Epithelial cell of proximal tubule (primary cell): ENCODE measurements around the gene CLEC16A. TPM values are rescaled to one million over a fixed set of nuclear protein-coding genes. Genes with fewer than 3 reads are reported as not detected.

Experiments
- DNase-seq: peaks from one replicate; pipeline ENCODE4 v3.0.0-alpha.2; 2011; ENCODE audit warnings: low read depth
- H3K4me3 ChIP-seq: 2 replicates; pipeline ENCODE4 v1.5.1; 2011; ENCODE audit warnings: low read depth, mild to moderate bottlenecking, low read length
- total RNA-seq: library from RNA; depleted of rRNA; stranded (reverse); fragments of >200 nt; gene quantifications from 2 replicates; pipeline ENCODE4 v1.2.3, GENCODE V29; 2015
- TF ChIP-seq, protein P1 (sequence below): conservative IDR thresholded peaks from 2 replicates; pipeline ENCODE4 v1.5.1; 2012; ENCODE audit warnings: low read depth, mild to moderate bottlenecking, low read length

Gene CLEC16A
- total RNA-seq, 1 donor from 2014 or later, result 15.6 TPM

- DNase-seq, result no peak
- H3K4me3 ChIP-seq, result no peak overlapping the region
- TF ChIP-seq, protein P1, sequence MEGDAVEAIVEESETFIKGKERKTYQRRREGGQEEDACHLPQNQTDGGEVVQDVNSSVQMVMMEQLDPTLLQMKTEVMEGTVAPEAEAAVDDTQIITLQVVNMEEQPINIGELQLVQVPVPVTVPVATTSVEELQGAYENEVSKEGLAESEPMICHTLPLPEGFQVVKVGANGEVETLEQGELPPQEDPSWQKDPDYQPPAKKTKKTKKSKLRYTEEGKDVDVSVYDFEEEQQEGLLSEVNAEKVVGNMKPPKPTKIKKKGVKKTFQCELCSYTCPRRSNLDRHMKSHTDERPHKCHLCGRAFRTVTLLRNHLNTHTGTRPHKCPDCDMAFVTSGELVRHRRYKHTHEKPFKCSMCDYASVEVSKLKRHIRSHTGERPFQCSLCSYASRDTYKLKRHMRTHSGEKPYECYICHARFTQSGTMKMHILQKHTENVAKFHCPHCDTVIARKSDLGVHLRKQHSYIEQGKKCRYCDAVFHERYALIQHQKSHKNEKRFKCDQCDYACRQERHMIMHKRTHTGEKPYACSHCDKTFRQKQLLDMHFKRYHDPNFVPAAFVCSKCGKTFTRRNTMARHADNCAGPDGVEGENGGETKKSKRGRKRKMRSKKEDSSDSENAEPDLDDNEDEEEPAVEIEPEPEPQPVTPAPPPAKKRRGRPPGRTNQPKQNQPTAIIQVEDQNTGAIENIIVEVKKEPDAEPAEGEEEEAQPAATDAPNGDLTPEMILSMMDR, result no peak
Observed at GRCh38 chr16:11207646-11208045, 263.3 kb downstream of the CLEC16A start.

GRCh38 chr16:11208916-11209665 is 264.7 kb downstream of the CLEC16A start:
- TF ChIP-seq, protein P1, result no peak
- DNase-seq, result no peak

GRCh38 chr16:11210260-11210659 is 265.9 kb downstream of the CLEC16A start:
- TF ChIP-seq, protein P1, result no peak
- no peak for DNase-seq
- no peak overlapping the region for H3K4me3 ChIP-seq

More at GRCh38 chr16:11208916-11209665, 264.7 kb downstream of the CLEC16A start:
- H3K4me3 ChIP-seq, result no peak overlapping the region

DNA sequence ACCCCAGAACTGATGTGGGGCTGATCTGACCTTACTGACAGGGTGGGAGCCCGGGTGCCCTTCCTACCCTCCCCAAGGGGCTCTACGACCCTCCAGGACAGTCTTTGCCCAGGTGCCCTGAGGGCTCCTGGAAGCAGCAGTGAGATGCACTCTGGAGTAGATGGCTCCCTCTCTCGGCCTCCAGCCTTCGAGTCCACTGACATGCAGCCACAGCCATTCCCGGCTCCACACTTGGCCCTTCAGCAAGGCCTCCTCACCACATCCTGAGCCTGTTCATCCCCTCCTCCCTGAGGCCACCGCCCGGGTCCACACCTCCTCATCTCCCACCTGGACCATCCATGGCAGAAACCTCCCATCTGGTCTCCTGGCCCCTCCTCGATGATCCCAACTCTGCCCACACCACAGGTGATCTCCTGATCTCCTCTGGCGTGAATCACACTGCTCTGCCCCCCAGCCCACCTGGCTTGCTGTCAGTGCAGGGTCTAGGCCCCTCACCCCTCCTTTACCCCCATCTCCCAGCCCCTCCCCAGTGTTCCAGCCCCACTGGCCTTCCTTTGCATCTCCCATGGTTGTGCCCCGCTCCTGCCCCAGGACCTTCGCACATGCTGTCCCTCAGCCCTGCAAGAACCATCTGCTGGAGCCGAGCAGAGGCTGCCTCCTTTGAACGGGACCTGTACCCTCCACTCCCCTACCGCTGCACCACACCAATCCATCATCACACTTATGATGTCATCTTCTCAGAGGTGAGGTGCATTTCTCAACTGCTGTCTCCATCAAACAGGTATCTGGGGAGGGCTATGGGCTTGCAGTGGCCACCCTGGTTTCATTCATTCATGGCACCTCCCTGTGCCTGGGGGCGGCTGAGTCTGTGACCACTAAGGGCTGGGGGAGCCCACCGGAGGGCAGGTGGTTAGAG is 267.0 kb downstream of the CLEC16A start:
- no peak overlapping the region for H3K4me3 ChIP-seq
- TF ChIP-seq, protein P1, result no peak
- DNase-seq, result no peak

GRCh38 chr16:11211977-11212797 is 267.8 kb downstream of the CLEC16A start:
- H3K4me3 ChIP-seq, result no peak overlapping the region
- TF ChIP-seq, protein P1, result no peak
- no peak for DNase-seq

GRCh38 chr16:11212798-11213196 is 268.4 kb downstream of the CLEC16A start:
- no peak for DNase-seq
- H3K4me3 ChIP-seq, result no peak overlapping the region
- TF ChIP-seq, protein P1, result no peak
